ENCODE data around the gene TMEM120B.

- TF ChIP-seq CTCF (conservative IDR thresholded peaks at IDR 0.05) (no peak), ZFX (IDR thresholded peaks at IDR 0.05) (no peak)
Observed at GRCh38 chr12:121715862-121716435, 3.4 kb downstream of the TMEM120B start.
